Measurements from ENCODE around the gene IL13.
"Not testable (repeated sequence)": the region's sequence is repeated elsewhere in the genome, so short reads cannot be mapped to it uniquely, and the experiment has no call there.

IL13 gene

GRCh38 chr5:132691755-132692631 lies 34.0 kb downstream of the IL13 start:
- DNase-seq = not testable (repeated sequence)

DNA sequence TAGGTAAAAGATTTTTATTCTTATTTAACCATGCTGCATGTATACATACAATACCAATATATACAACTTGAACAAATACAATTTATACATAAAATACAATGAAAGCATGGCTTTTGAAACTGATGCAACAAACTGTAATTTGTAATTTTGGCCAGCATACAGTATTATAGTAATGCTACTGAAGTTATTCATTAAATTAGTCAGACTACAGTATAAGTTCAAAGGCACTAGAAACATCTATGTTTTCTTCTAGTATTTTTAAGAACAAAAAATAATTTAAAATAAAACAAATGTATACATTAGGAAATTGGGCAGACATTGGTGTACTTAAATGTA lies 34.6 kb downstream of the IL13 start:
- no peak for DNase-seq

- DNase-seq = no peak
These were observed 38.0 kb downstream of the IL13 start for GRCh38 chr5:132695956-132696355.

GRCh38 chr5:132704875-132705274 lies 46.9 kb downstream of the IL13 start:
- no peak for DNase-seq

GRCh38 chr5:132708645-132709044 lies 50.7 kb downstream of the IL13 start:
- no peak for DNase-seq

Measured in activated CD4-positive, alpha-beta T cell treated with anti-CD3 and anti-CD28 coated beads for 1 hour (primary cell).